ENCODE results near the gene NBPF1. TPM values are rescaled to one million over a fixed set of nuclear protein-coding genes. Genes with fewer than 3 reads are reported as not detected.
"Not testable (repeated sequence)": the region's sequence is repeated elsewhere in the genome, so short reads cannot be mapped to it uniquely, and the experiment has no call there.

NBPF1 gene
- total RNA-seq, 3 donors from 2014 or later: 80.2 to 169 (median 104) TPM

DNA sequence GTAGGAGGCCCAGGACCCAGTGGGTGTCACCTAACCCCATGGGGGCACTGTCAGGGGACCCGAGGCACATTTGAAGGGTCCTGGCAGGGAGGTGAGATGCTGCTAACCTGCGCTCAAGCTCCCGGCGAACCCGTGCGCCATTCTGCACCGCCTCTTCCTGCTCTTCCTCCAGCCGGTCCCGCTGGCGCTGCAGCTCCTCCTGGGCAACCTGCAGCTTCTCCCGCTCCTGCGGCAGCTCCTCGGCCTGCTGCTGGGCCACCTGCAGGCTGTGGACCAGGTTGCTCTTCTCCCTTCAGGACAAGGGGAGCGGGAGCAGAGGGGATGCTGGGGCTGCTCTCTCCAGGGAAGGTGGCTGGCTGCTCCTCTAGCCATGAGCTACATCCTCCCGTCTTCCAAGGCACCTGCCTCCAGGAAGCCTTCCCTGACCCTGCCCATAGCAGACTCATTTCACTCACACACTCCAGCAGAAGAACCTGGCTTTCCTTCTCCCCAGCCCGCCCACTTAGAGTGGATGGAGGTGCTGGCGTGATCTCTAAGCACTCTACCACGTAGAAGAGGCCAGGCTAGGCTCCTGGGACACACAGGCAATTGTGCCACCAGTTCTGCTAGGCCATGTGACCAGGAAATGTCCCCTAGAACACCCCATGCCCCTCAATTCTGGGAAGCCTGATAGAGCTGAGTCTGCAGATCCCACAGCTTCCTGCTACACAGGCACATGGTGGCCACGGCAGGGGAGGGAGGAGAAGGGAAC is 15.2 kb upstream of the NBPF1 start:
- H3K4me3 ChIP-seq: no peak overlapping the region
- H3K9me3 ChIP-seq: no peaks in the 10 kb centered on the region
- no peak for TF ChIP-seq CTCF (IDR thresholded peaks at IDR 0.05)
- ATAC-seq (no peak), DNase-seq (peak; percentile 6 to 66 (median 44))
- peaks cover 18% of the 10 kb centered on the region for H3K36me3 ChIP-seq (ENCODE audit: low read depth)
- H3K4me1 ChIP-seq (ENCODE audit: low read depth): peaks cover 15% of the 10 kb centered on the region
- intact Hi-C loops (cut with DNase I, micrococcal nuclease): no loop called here

GRCh38 chr1:16626409-16626983 is 13.1 kb upstream of the NBPF1 start:
- H3K4me3 ChIP-seq; intact Hi-C loops (cut with DNase I, micrococcal nuclease); H3K9me3 ChIP-seq; ATAC-seq: not testable (repeated sequence)
- Histone ChIP-seq H3K36me3 (ENCODE audit: low read depth) (peaks cover 18% of the 10 kb centered on the region), H3K4me1 (ENCODE audit: low read depth) (peaks cover 19% of the 10 kb centered on the region)
- peak in 2 of 3 donors; percentile 29 to 30 for DNase-seq

- H3K9me3 ChIP-seq: no peaks in the 10 kb centered on the region
- no peak overlapping the region for H3K4me3 ChIP-seq
- DNase-seq (peak in 2 of 3 donors; percentile 60 to 66), ATAC-seq (no peak)
- TF ChIP-seq CTCF (IDR thresholded peaks at IDR 0.05): no peak
- intact Hi-C loops (cut with DNase I, micrococcal nuclease): no loop called here
- H3K4me1 ChIP-seq (ENCODE audit: low read depth): peaks cover 19% of the 10 kb centered on the region
- H3K36me3 ChIP-seq (ENCODE audit: low read depth): peaks cover 13% of the 10 kb centered on the region
Measured at GRCh38 chr1:16625497-16626408, 12.4 kb upstream of the NBPF1 start.

DNA sequence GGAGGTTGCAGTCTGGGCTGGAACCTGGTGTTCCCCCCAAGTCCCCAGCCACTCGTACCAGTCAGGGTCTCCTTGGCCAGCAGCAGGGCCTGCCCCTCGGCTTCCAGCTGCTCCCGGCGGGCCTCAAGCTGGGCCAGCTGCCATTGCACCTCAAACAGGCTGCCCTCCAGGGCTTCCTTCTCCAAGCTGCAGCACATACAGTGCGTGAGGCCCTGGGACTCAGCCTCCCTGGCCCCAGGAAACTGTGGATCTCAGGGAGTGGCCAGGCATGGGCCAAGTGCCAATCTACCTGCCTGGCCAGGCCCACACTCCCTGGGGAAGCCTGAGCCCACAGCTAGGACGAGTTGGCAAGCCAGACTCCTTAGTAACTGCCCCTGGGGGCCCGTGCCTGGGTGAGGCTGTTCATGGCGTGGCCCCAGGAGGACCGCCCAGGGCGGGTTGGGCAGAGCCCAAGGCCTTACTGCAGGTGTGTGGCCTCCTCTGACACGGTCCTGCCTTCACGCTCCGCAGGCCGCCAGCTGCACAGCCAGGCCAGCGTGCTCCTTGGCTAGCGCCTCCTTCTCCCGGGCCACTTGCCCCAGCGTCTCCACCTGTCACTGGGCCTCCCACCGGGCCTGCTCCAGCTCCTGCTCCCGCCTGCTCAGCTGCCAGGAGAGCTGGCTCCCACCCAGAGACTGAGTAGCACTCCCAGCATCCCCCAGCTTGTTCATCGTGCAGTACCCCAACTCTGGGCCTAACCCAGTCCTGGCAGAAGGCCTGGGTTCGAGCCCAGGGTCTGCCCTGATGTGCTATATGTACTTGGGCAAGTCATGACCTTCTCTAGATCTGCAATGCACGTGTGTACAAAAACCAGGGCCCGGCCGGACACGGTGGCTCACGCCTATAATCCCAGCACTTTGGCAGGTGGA is 10.7 kb upstream of the NBPF1 start:
- H3K4me3 ChIP-seq; intact Hi-C loops (cut with DNase I, micrococcal nuclease); H3K9me3 ChIP-seq: not testable (repeated sequence)
- H3K36me3 ChIP-seq (ENCODE audit: low read depth): peaks cover 11% of the 10 kb centered on the region
- peak; percentile 20 for TF ChIP-seq CTCF (IDR thresholded peaks at IDR 0.05)
- H3K4me1 ChIP-seq (ENCODE audit: low read depth): peaks cover 19% of the 10 kb centered on the region
- ATAC-seq: peak; percentile 88
- DNase-seq: peak; percentile 98 to 99 (median 99)

DNA sequence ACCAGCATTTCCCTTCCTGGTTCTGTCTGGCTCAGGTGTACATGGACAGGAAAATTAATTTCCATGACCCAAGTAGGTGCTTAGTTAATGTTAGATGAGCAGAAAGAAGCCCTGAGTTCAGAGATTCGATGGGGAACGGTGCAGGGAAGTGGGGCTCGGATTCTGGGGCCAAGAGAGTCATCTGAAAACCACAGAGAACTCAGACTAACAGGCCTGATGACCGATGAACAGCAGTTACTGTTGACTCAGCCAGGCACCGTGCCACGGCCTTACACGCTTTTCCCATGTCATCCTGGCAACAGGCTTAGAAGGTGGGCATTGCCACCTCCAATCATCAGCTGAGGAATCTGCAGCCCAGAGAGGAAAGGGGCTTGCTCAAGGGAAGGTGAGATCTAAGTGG is 10.0 kb upstream of the NBPF1 start:
- DNase-seq: peak; percentile 70 to 82 (median 75)
- intact Hi-C loops (cut with DNase I, micrococcal nuclease); H3K9me3 ChIP-seq; H3K4me3 ChIP-seq: not testable (repeated sequence)
- Histone ChIP-seq H3K4me1 (ENCODE audit: low read depth) (peaks cover 19% of the 10 kb centered on the region), H3K36me3 (ENCODE audit: low read depth) (peaks cover 11% of the 10 kb centered on the region)
- peak; percentile 9 for ATAC-seq

GRCh38 chr1:16621681-16622315 is 8.4 kb upstream of the NBPF1 start:
- intact Hi-C loops (cut with DNase I, micrococcal nuclease): not testable (repeated sequence)

More at GRCh38 chr1:16621681-16622315, 8.4 kb upstream of the NBPF1 start:
- DNase-seq: peak; percentile 38 to 57 (median 51)
- ATAC-seq; H3K9me3 ChIP-seq; H3K36me3 ChIP-seq (ENCODE audit: low read depth); H3K4me3 ChIP-seq: not testable (repeated sequence)
- H3K4me1 ChIP-seq (ENCODE audit: low read depth): peaks cover 19% of the 10 kb centered on the region
